Ovary (tissue), 3 donors: ENCODE measurements around the gene DHRS11.

ENCODE experiments used
- CTCF ChIP-seq, 3 donors: fragments of 450-650 bp in 2 of 3; fragments of 200-600 bp in 1 of 3; IDR thresholded peaks; one replicate each; pipeline versions ENCODE4 v1.5.1 to v1.8.0; 2016 to 2022; ENCODE audit warnings: antibody characterized with exemption in 3 of 3, mild to moderate bottlenecking in 1 of 3
- POLR2A ChIP-seq: fragments of 450-650 bp; IDR thresholded peaks from one replicate; pipeline ENCODE4 v1.6.1; 2017; ENCODE audit warnings: antibody characterized with exemption, mild to moderate bottlenecking, moderate library complexity
- donor health status: DM: no; HTN: no; CAD: no.

GRCh38 chr17:36600465-36600864, 8.8 kb downstream of the DHRS11 start:
- TF ChIP-seq POLR2A, result no peak
- no peak for TF ChIP-seq CTCF (IDR thresholded peaks at IDR 0.05)
